MCF 10A (cell line): ENCODE data around the gene KIF12. TPM values are rescaled to one million over a fixed set of nuclear protein-coding genes. Genes with fewer than 3 reads are reported as not detected.

Experiments
- BruUV-seq: library from RNA; stranded (reverse); fragments of 400-500 nt; replicated peaks from 2 replicates; lab custom pipeline; 2021; lab: Mats Ljungman, UMichigan
- CTCF ChIA-PET: fragments of 300-600 bp; sonication (Branson Sonifier 250); formaldehyde crosslinking; extraction: SDS; loops from one replicate; lab custom pipeline; 2021; ENCODE audit warnings: antibody characterized with exemption, inconsistent platforms; lab: Yijun Ruan, JAX
- POLR2A ChIA-PET: fragments of 300-600, 350-650 bp; sonication (Branson Sonifier 250); formaldehyde crosslinking; extraction: SDS; loops from one replicate; lab custom pipeline; 2020; ENCODE audit warnings: antibody characterized with exemption, inconsistent platforms; lab: Yijun Ruan, JAX
- DNase-seq: peaks from one replicate; pipeline ENCODE4 v3.0.0-alpha.2; 2018; ENCODE audit not compliant: unreplicated experiment
- H3K27ac Mint-ChIP-seq: one replicate; pipeline ENCODE4 v1.8.0; 2022; ENCODE audit warnings: mild to moderate bottlenecking, low read depth, mixed read lengths; ENCODE audit not compliant: unreplicated experiment
- H3K27me3 Mint-ChIP-seq: one replicate; pipeline ENCODE4 v1.8.0; 2022; ENCODE audit warnings: mixed read lengths; ENCODE audit not compliant: insufficient read depth, unreplicated experiment
- H3K36me3 Mint-ChIP-seq: one replicate; pipeline ENCODE4 v1.8.0; 2022; ENCODE audit warnings: mild to moderate bottlenecking, moderate library complexity, mixed read lengths; ENCODE audit not compliant: insufficient read depth, unreplicated experiment
- H3K4me1 Mint-ChIP-seq: one replicate; pipeline ENCODE4 v1.8.0; 2022; ENCODE audit warnings: mixed read lengths; ENCODE audit not compliant: insufficient read depth, unreplicated experiment
- H3K4me3 Mint-ChIP-seq: one replicate; pipeline ENCODE4 v1.8.0; 2022; ENCODE audit warnings: mild to moderate bottlenecking, moderate library complexity, mixed read lengths; ENCODE audit not compliant: unreplicated experiment
- H3K9me3 Mint-ChIP-seq: one replicate; pipeline ENCODE4 v1.8.0; 2022; ENCODE audit warnings: mixed read lengths; ENCODE audit not compliant: unreplicated experiment
- intact Hi-C: fragments of 100-400 bp; cut with micrococcal nuclease; formaldehyde crosslinking; loops from 2 replicates; pipeline ENCODE4 v1.14.1; 2022
- total RNA-seq: library from RNA; stranded (reverse); gene quantifications from 2 replicates; pipeline ENCODE4 v1.2.3, GENCODE V29; 2022
- TF ChIP-seq, protein P1 (sequence below): fragments of 200-600 bp; IDR thresholded peaks from one replicate; pipeline ENCODE4 v1.8.0; 2022; ENCODE audit warnings: antibody characterized with exemption, mild to moderate bottlenecking; ENCODE audit not compliant: unreplicated experiment

Gene KIF12
- total RNA-seq, 1 experiment from 2014 or later = not detected

GRCh38 chr9:114123031-114123977 lies 24.2 kb upstream of the KIF12 start:
- ChIA-PET CTCF (interaction anchor here (0.6 to 2.4 kb wide), 4 partner anchors 11 to 168 kb away, joined by 3 to 9 read pairs (median 6); no protein-coding TSS in a partner anchor), POLR2A (interaction anchor here (0.6 kb wide), 1 partner anchor 1033 kb away, joined by 8 read pairs; no protein-coding TSS in a partner anchor)
- Mint-ChIP-seq H3K27me3 (peaks cover 46% of the 10 kb centered on the region), H3K4me3 (no peak overlapping the region), H3K36me3 (peaks cover 6% of the 10 kb centered on the region), H3K4me1 (no peaks in the 10 kb centered on the region), H3K27ac (no peak overlapping the region), H3K9me3 (peaks cover 7% of the 10 kb centered on the region)
- intact Hi-C loops = no loop called here
- TF ChIP-seq, protein P1, sequence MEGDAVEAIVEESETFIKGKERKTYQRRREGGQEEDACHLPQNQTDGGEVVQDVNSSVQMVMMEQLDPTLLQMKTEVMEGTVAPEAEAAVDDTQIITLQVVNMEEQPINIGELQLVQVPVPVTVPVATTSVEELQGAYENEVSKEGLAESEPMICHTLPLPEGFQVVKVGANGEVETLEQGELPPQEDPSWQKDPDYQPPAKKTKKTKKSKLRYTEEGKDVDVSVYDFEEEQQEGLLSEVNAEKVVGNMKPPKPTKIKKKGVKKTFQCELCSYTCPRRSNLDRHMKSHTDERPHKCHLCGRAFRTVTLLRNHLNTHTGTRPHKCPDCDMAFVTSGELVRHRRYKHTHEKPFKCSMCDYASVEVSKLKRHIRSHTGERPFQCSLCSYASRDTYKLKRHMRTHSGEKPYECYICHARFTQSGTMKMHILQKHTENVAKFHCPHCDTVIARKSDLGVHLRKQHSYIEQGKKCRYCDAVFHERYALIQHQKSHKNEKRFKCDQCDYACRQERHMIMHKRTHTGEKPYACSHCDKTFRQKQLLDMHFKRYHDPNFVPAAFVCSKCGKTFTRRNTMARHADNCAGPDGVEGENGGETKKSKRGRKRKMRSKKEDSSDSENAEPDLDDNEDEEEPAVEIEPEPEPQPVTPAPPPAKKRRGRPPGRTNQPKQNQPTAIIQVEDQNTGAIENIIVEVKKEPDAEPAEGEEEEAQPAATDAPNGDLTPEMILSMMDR = no peak
- BruUV-seq = no TSS peak
- no peak for DNase-seq

DNA sequence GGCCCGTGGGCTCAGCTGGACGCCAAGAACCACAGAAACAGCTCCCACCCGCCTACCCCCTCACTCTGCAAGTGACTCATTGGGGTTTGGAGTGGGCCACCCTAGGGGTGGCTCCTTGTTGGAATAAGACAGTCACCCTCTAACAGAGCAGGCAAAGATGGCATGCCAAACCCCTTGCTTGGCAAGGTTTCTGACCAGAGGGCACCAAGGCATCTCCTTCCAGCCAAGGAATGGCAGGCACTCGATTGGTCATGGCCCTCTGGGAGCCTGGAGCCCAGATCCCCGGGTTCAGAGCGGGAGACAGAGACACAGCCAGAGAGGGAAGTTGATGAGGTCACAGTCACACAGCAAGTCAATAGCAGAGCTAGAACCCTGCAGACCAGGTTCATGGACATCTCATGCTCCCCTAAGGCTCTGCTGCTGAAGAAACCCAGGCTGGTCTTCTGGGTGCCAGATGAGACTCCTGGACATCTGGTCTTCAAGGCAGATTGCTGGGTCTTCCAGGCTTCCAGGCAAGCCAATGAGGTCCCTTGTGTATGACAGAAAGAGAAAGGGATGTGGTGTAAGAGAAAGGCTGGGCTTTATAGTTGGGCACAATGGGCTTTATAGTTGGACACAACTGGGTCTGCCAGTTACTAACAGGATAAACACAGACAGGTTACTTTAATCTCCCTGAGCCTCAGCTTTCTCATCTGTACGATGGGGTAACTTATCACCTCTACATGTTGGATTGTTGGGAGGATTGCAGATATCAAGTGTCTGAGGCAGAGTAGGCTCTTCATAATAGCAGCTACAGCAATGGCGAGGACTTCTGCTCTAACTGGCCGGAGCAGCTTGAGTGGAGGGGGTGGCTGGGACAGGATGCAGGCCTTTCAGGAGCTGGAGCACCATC lies 23.3 kb upstream of the KIF12 start:
- POLR2A ChIA-PET = interaction anchor here (0.6 kb wide), 1 partner anchor 1034 kb away, joined by 8 read pairs; no protein-coding TSS in a partner anchor
- CTCF ChIA-PET = interaction anchor here (1.0 to 2.4 kb wide), 3 partner anchors 14 to 169 kb away, joined by 6 to 9 read pairs (median 7); no protein-coding TSS in a partner anchor
- DNase-seq = no peak
- H3K4me3 Mint-ChIP-seq = no peak overlapping the region
- no peak overlapping the region for H3K27ac Mint-ChIP-seq
- H3K27me3 Mint-ChIP-seq = peaks cover 46% of the 10 kb centered on the region
- peaks cover 4% of the 10 kb centered on the region for H3K36me3 Mint-ChIP-seq
- peaks cover 7% of the 10 kb centered on the region for H3K9me3 Mint-ChIP-seq
- TF ChIP-seq, protein P1 = no peak
- intact Hi-C loops = no loop called here
- no TSS peak for BruUV-seq
- no peaks in the 10 kb centered on the region for H3K4me1 Mint-ChIP-seq

DNA sequence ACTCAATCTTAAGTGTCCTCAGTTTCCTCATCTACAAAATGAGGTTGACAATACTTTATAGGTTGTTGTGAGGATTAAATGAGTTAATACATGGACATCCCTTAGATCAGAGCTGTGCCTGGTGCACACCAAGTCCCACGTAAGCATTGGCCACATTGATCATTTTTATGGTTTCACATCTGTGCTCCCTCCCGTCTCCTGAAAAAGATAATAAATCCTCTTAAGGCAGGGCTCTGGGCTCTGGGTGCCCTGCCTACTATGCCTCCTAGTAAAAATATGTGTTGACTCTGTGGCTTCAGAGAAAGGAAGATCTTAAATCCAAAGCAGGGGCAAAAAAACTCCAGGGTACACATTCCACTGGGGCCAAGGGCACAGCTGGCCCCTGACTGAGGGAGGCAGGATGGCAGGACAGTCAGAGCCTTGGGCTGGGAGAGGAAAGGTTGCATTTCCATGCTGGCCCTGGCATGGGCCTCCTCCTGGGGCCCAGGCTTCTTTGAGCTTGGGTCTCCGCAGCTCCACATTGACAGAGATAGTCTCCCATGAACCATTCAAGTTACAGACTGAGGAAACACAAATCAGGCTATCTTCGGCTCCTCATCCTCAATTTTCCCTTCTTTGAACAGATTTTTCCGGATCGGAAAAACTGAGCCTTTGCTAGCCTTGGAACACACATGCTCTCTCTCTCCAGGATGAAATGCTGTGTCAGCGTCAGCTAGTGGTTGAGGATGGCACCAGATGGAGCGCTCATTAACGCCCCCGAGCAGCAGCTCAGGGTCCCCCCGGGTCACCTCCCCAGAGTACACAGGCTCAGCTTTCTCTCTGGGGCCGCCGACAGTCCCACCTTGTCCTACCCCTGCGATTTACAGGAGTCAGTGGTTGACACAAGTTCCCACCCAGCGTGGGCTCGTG lies 22.4 kb upstream of the KIF12 start:
- ChIA-PET POLR2A (no interaction called here), CTCF (interaction anchor here (1.0 to 2.4 kb wide), 2 partner anchors 9 to 14 kb away, joined by 3 to 9 read pairs; no protein-coding TSS in a partner anchor)
- intact Hi-C loops = no loop called here
- DNase-seq = no peak
- Mint-ChIP-seq H3K4me3 (no peak overlapping the region), H3K4me1 (no peaks in the 10 kb centered on the region), H3K9me3 (peaks cover 7% of the 10 kb centered on the region), H3K27ac (no peak overlapping the region), H3K36me3 (no peaks in the 10 kb centered on the region), H3K27me3 (peaks cover 42% of the 10 kb centered on the region)
- BruUV-seq = no TSS peak
- TF ChIP-seq, protein P1 = no peak
